ENCODE measurements around the gene ARPC5L. TPM values are rescaled to one million over a fixed set of nuclear protein-coding genes. Genes with fewer than 3 reads are reported as not detected.
A peak's percentile ranks its signal among the peaks of the same experiment; 100 is the strongest.

Gene ARPC5L
- total and polyA plus RNA-seq, 9 of the 15 experiments (the other 6 are each of a cell fraction or from before 2014, with no cell fraction given), result 25.4 to 113 (median 63.8) TPM

GRCh38 chr9:124861342-124862229, at the start of gene ARPC5L, which contains the start of gene RPL35 (continued):
- TF ChIP-seq FIP1L1 (IDR thresholded peaks at IDR 0.05; ENCODE audit: low read depth, low read length, poor library complexity, severe bottlenecking) (peak; percentile 92), SP2 (IDR thresholded peaks at IDR 0.05; ENCODE audit: extremely low read depth, low read depth, low read length, poor library complexity, severe bottlenecking) (peak; percentile 8), XRCC5 (IDR thresholded peaks at IDR 0.05; ENCODE audit: low read depth, low read length) (peak; percentile 42; the same call in 1 of the 2 replicates), PTBP1 (IDR thresholded peaks at IDR 0.05; ENCODE audit: low read depth, low read length) (no peak), CTBP1 (IDR thresholded peaks at IDR 0.05; ENCODE audit: borderline replicate concordance) (peak; percentile 6; the same call in 1 of the 2 replicates), ZNF277 (CRISPR knock-in tag; IDR thresholded peaks at IDR 0.05; ENCODE audit: borderline replicate concordance) (no peak), MTA2 (IDR thresholded peaks at IDR 0.05; ENCODE audit: low read depth) (peak; percentile 80), ZMIZ1 (IDR thresholded peaks at IDR 0.05; ENCODE audit: low read depth in 2 of 2, low read length in 2 of 2) (peak in 1 of 2 experiments; percentile 52; a peak in 1 of 4 replicates), IRF2 (CRISPR knock-in tag; IDR thresholded peaks at IDR 0.05) (no peak), GTF2E2 (tag; IDR thresholded peaks at IDR 0.05) (peak; percentile 94), ZBTB17 (CRISPR knock-in tag; IDR thresholded peaks at IDR 0.05) (0 out of 2 replicates have a peak, but pooled peaks have one; percentile 14), CHD2 (IDR thresholded peaks at IDR 0.05; ENCODE audit: low read depth, low read length) (peak; percentile 29; the same call in 1 of the 2 replicates), ZNF282 (CRISPR knock-in tag; IDR thresholded peaks at IDR 0.05) (no peak), PTTG1 (tag; IDR thresholded peaks at IDR 0.05; ENCODE audit: low read depth) (no peak), CBX5 (IDR thresholded peaks at IDR 0.05; ENCODE audit: borderline replicate concordance, low read depth) (no peak), BCLAF1 (IDR thresholded peaks at IDR 0.05; ENCODE audit: borderline replicate concordance in 1 of 2, control insufficient read depth in 1 of 2, low read depth in 2 of 2, low read length in 1 of 2) (peak in 1 of 2 experiments; percentile 85; a peak in 2 of 4 replicates), TEAD1 (CRISPR knock-in tag; IDR thresholded peaks at IDR 0.05) (peak in 1 of 2 experiments; percentile 32; a peak in 1 of 4 replicates), ZNF239 (CRISPR knock-in tag; IDR thresholded peaks at IDR 0.05) (no peak), NCOA1 (IDR thresholded peaks at IDR 0.05; ENCODE audit: low read depth) (no peak)
